Endothelial cell of umbilical vein (primary cell): Measurements from ENCODE around the gene LPP. TPM values are rescaled to one million over a fixed set of nuclear protein-coding genes. Genes with fewer than 3 reads are reported as not detected.

Experiments
- BruUV-seq: library from RNA; stranded (reverse); fragments of 400-500 nt; replicated peaks from 2 replicates; lab custom pipeline; 2021; lab: Mats Ljungman, UMichigan
- CTCF ChIA-PET: fragments of 300-600, 350-600 bp; sonication (Branson Sonifier 250); formaldehyde crosslinking; loops from one replicate; lab custom pipeline; 2021; ENCODE audit warnings: antibody characterized with exemption, inconsistent platforms; lab: Charles Lee
- POLR2A ChIA-PET: fragments of 300-600, 350-600 bp; sonication (Branson Sonifier 250); formaldehyde crosslinking; loops from one replicate; lab custom pipeline; 2021; ENCODE audit warnings: antibody characterized with exemption, inconsistent platforms; lab: Charles Lee
- DNase-seq: peaks from one replicate; pipeline ENCODE4 v3.0.0-alpha.2; 2011; ENCODE audit warnings: low read depth, low spot score
- FAIRE-seq: peaks from 2 replicates; lab custom pipeline; 2011; peaks lifted over from hg19 to GRCh38; lab: Jason Lieb, UNC
- H2AFZ ChIP-seq: 2 replicates; pipeline ENCODE4 v1.6.0; 2012; ENCODE audit warnings: low read depth, low read length, control low read depth, inconsistent platforms
- H3K27ac ChIP-seq: 2 replicates; pipeline ENCODE4 v1.5.1; 2011; ENCODE audit warnings: low read depth, mild to moderate bottlenecking, control low read depth, low read length, moderate library complexity; ENCODE audit not compliant: insufficient read depth
- H3K27me3 ChIP-seq, 2 experiments: 2 replicates each; pipeline versions ENCODE4 v1.6.0 to v1.6.1; 2011; ENCODE audit warnings: low read length in 2 of 2, mixed read lengths in 1 of 2; ENCODE audit not compliant: control insufficient read depth in 2 of 2, insufficient read depth in 2 of 2
- H3K36me3 ChIP-seq, 2 experiments: 2 replicates in 1 of 2; 3 replicates in 1 of 2; pipeline ENCODE4 v1.5.1; 2011; ENCODE audit warnings: low read length in 2 of 2, mild to moderate bottlenecking in 1 of 2, moderate library complexity in 1 of 2; ENCODE audit not compliant: control insufficient read depth in 2 of 2, insufficient read depth in 2 of 2; ENCODE audit errors: extremely low read depth in 1 of 2
- H3K4me1 ChIP-seq: 3 replicates; pipeline ENCODE4 v1.5.1; 2011; ENCODE audit warnings: mild to moderate bottlenecking, low read length; ENCODE audit not compliant: control insufficient read depth, insufficient read depth; ENCODE audit errors: extremely low read depth
- H3K4me2 ChIP-seq: 2 replicates; pipeline ENCODE4 v1.6.1; 2011; ENCODE audit warnings: low read length, control low read depth, mixed read lengths; ENCODE audit not compliant: insufficient read depth
- H3K4me3 ChIP-seq, 3 experiments: fragments of 200-600 bp in 1 of 3; sonication (generic), shearing (Covaris generic) in 1 of 3; replicated peaks in 1 of 3; 2 replicates each; pipeline ENCODE4 v1.5.1; 2011 to 2016; ENCODE audit warnings: control low read depth in 3 of 3, low read length in 3 of 3, mild to moderate bottlenecking in 2 of 3, inconsistent platforms in 1 of 3, low read depth in 1 of 3, moderate library complexity in 1 of 3; ENCODE audit not compliant: insufficient read depth in 1 of 3
- H3K79me2 ChIP-seq: 2 replicates; pipeline ENCODE4 v1.6.0; 2012; ENCODE audit warnings: low read length, inconsistent platforms; ENCODE audit not compliant: control insufficient read depth, insufficient read depth
- H3K9ac ChIP-seq: replicated peaks from 2 replicates; pipeline ENCODE3; 2011; ENCODE audit warnings: low read length, control low read depth; ENCODE audit not compliant: insufficient read depth; ENCODE audit errors: extremely low read depth
- H3K9me1 ChIP-seq: replicated peaks from 3 replicates; pipeline ENCODE4 v1.6.0; 2011; ENCODE audit warnings: mild to moderate bottlenecking, low read length; ENCODE audit not compliant: control insufficient read depth, insufficient read depth; ENCODE audit errors: extremely low read depth
- H3K9me3 ChIP-seq: replicated peaks from 2 replicates; pipeline ENCODE4 v1.5.1; 2012; ENCODE audit warnings: low read length, inconsistent platforms; ENCODE audit not compliant: control insufficient read depth, insufficient read depth
- H4K20me1 ChIP-seq: replicated peaks from 2 replicates; pipeline ENCODE3; 2011; ENCODE audit warnings: mild to moderate bottlenecking, low read length; ENCODE audit not compliant: control insufficient read depth, insufficient read depth; ENCODE audit errors: extremely low read depth
- EZH2 ChIP-seq: IDR thresholded peaks from 2 replicates; pipeline ENCODE4 v1.6.1; 2012; ENCODE audit warnings: borderline replicate concordance, low read depth, mild to moderate bottlenecking, moderate library complexity, low read length, inconsistent platforms; ENCODE audit not compliant: severe bottlenecking
- FOS ChIP-seq: IDR thresholded peaks from 2 replicates; pipeline ENCODE4 v1.6.1; 2011; ENCODE audit warnings: mild to moderate bottlenecking, low read length, moderate library complexity, borderline replicate concordance; ENCODE audit not compliant: insufficient read depth
- GATA2 ChIP-seq: IDR thresholded peaks from 2 replicates; pipeline ENCODE4 v1.7.0; 2011; ENCODE audit warnings: low read depth, mild to moderate bottlenecking, moderate library complexity, mixed read lengths, low read length; ENCODE audit not compliant: insufficient read length, insufficient read depth
- JUN ChIP-seq: IDR thresholded peaks from 2 replicates; pipeline ENCODE4 v1.6.1; 2011; ENCODE audit warnings: borderline replicate concordance, low read depth; ENCODE audit not compliant: insufficient read length, insufficient read depth
- MYC ChIP-seq: IDR thresholded peaks from one replicate; pipeline ENCODE4 v1.6.1; 2011; ENCODE audit warnings: mild to moderate bottlenecking, low read depth, low read length
- POLR2A ChIP-seq: IDR thresholded peaks from 2 replicates; pipeline ENCODE4 v1.6.1; 2012; ENCODE audit warnings: low read depth, mild to moderate bottlenecking, control low read depth, low read length
- POLR2AphosphoS5 ChIP-seq: IDR thresholded peaks from 2 replicates; pipeline ENCODE4 v1.6.1; 2012; ENCODE audit warnings: low read depth, mild to moderate bottlenecking, control low read depth, low read length, moderate library complexity; ENCODE audit not compliant: insufficient read depth
- dilution Hi-C: fragments of 300-500 bp; cut with MboI; formaldehyde crosslinking; loops from one replicate; pipeline ENCODE4 v1.15.0; 2019; ENCODE audit warnings: low sequenced_read_pairs; ENCODE audit not compliant: extremely low pct_ligation_motif_present
- intact Hi-C: fragments of 100-400 bp; cut with micrococcal nuclease; formaldehyde crosslinking; loops from one replicate; pipeline ENCODE4 v1.10.0; 2022
- polyA plus RNA-seq, 4 experiments: library from polyadenylated mRNA; depleted of rRNA in 3 of 4; stranded (reverse) in 3 of 4; unstranded in 1 of 4; fragments of >200 nt; gene quantifications; 2 replicates each; pipeline versions ENCODE4 v1.2.1 to v1.2.3, GENCODE V29; 2011 to 2012; ENCODE audit warnings: missing spikeins in 1 of 4
- total RNA-seq: library from RNA; stranded (reverse); gene quantifications from 2 replicates; pipeline ENCODE4 v1.2.3, GENCODE V29; 2021
- TF ChIP-seq, protein P1 (sequence below): IDR thresholded peaks from 2 replicates; pipeline ENCODE4 v1.6.1; 2011; ENCODE audit not compliant: insufficient read depth, insufficient read length
- TF ChIP-seq, protein P2 (sequence below), 2 donors: IDR thresholded peaks; 1 replicate in 1 of 2; 2 replicates in 1 of 2; pipeline ENCODE4 v1.5.1; 2011; ENCODE audit warnings: low read length in 2 of 2, mild to moderate bottlenecking in 2 of 2, moderate library complexity in 2 of 2, control low read depth in 1 of 2, inconsistent platforms in 1 of 2, low read depth in 1 of 2; ENCODE audit not compliant: insufficient read depth in 1 of 2; ENCODE audit errors: extremely low read depth in 1 of 2

The LPP gene
- total and polyA plus RNA-seq, 2 donors (not counting 3 experiments of a cell fraction or from before 2014, with no cell fraction given) = 16.9 to 153 TPM

DNA sequence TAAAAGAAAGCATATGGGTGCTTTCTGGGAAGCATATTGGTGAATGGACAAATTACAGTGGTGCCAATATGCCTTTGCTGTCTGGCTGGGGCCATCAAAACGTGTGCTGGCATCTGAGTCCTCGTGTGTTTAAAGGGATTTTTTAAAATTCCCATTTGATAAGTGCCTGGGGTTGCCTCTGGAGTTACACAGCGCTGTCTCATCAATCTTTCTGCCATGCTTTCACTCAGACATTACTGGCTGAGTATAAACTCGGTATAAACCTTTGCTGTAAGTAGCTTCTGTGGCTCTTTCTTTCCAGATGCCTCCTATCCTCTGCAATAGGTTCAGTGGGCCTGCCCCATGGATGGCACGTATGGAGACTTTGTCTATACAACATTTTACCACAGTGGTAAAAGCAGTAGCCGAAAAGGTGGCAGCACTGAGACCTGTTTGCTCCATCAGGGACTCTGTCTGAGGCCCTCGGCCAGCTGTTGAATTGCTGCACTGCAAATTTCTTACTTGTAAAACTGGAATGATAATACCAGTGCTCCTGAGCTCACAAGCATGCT lies 195.5 kb downstream of the LPP start:
- CTCF ChIA-PET = interaction anchor here (1.1 to 1.9 kb wide), 3 partner anchors 10 to 52 kb away, joined by 3 to 5 read pairs (median 3); no protein-coding TSS in a partner anchor
- Histone ChIP-seq H3K9me1 (no peaks in the 10 kb centered on the region), H3K9ac (no peak overlapping the region), H2AFZ (no peak overlapping the region), H3K9me3 (no peaks in the 10 kb centered on the region), H3K27ac (no peak overlapping the region), H3K79me2 (no peaks in the 10 kb centered on the region), H3K4me1 (peaks cover 28% of the 10 kb centered on the region), H3K27me3 (no peaks in the 10 kb centered on the region), H4K20me1 (no peaks in the 10 kb centered on the region), H3K36me3 (no peaks in the 10 kb centered on the region), H3K4me3 (no peak overlapping the region), H3K4me2 (no peak overlapping the region)
- DNase-seq (no peak), FAIRE-seq (no peak)
- POLR2A ChIA-PET = no interaction called here
- dilution Hi-C loops (no loop called here), intact Hi-C loops (loop anchor here (5.0 kb wide), 3 partner anchors 87 to 607 kb away; no protein-coding TSS in a partner anchor)
- no TSS peak for BruUV-seq
- TF ChIP-seq POLR2AphosphoS5 (no peak), EZH2 (no peak), JUN (no peak), POLR2A (no peak), FOS (no peak), GATA2 (no peak), MYC (no peak)
- TF ChIP-seq, protein P1, sequence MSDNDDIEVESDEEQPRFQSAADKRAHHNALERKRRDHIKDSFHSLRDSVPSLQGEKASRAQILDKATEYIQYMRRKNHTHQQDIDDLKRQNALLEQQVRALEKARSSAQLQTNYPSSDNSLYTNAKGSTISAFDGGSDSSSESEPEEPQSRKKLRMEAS = no peak
- TF ChIP-seq, protein P2, sequence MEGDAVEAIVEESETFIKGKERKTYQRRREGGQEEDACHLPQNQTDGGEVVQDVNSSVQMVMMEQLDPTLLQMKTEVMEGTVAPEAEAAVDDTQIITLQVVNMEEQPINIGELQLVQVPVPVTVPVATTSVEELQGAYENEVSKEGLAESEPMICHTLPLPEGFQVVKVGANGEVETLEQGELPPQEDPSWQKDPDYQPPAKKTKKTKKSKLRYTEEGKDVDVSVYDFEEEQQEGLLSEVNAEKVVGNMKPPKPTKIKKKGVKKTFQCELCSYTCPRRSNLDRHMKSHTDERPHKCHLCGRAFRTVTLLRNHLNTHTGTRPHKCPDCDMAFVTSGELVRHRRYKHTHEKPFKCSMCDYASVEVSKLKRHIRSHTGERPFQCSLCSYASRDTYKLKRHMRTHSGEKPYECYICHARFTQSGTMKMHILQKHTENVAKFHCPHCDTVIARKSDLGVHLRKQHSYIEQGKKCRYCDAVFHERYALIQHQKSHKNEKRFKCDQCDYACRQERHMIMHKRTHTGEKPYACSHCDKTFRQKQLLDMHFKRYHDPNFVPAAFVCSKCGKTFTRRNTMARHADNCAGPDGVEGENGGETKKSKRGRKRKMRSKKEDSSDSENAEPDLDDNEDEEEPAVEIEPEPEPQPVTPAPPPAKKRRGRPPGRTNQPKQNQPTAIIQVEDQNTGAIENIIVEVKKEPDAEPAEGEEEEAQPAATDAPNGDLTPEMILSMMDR (IDR thresholded peaks at IDR 0.05; ENCODE audit: extremely low read depth in 1 of 2, insufficient read depth in 1 of 2, low read depth in 1 of 2, low read length in 2 of 2) = no peak
